HepG2 (cell line): Measurements from ENCODE around the gene PCDHB10.
"Not testable (repeated sequence)": the region's sequence is repeated elsewhere in the genome, so short reads cannot be mapped to it uniquely, and the experiment has no call there.

Experiments used
- HNRNPK ChIP-seq: fragments of 200-400 bp; formaldehyde crosslinking; IDR thresholded peaks from 2 replicates; pipeline ENCODE4 v1.6.1; 2018; ENCODE audit warnings: low read length, low read depth, moderate library complexity, mild to moderate bottlenecking; ENCODE audit not compliant: poor library complexity, severe bottlenecking
- IKZF1 ChIP-seq: fragments of 450-650 bp; IDR thresholded peaks from 2 replicates; pipeline ENCODE4 v1.7.1; 2016
- JUN ChIP-seq: sonication (generic); formaldehyde crosslinking; IDR thresholded peaks from 2 replicates; pipeline ENCODE4 v1.4.0; 2020; ENCODE audit warnings: mild to moderate bottlenecking, missing genetic modification reagents
- JUND ChIP-seq: sonication (generic); formaldehyde crosslinking; IDR thresholded peaks from 2 replicates; pipeline ENCODE4 v1.8.0; 2022; ENCODE audit warnings: mild to moderate bottlenecking, missing genetic modification reagents
- NFRKB ChIP-seq: fragments of 450-650 bp; IDR thresholded peaks from 2 replicates; pipeline ENCODE4 v1.6.1; 2017
- SRF ChIP-seq: IDR thresholded peaks from 2 replicates; pipeline ENCODE4 v1.6.1; 2011; ENCODE audit warnings: mild to moderate bottlenecking, low read depth, low read length, moderate library complexity
- TCF7L2 ChIP-seq: IDR thresholded peaks from 2 replicates; pipeline ENCODE4 v1.6.1; 2011; ENCODE audit warnings: mild to moderate bottlenecking, low read depth, low read length, moderate library complexity
- YY1 ChIP-seq: IDR thresholded peaks from 2 replicates; pipeline ENCODE4 v1.6.1; 2011; ENCODE audit warnings: low read length, low read depth, moderate library complexity, mild to moderate bottlenecking; ENCODE audit not compliant: insufficient read depth, insufficient replicate concordance
- ZNF839 ChIP-seq: sonication (generic); formaldehyde crosslinking; IDR thresholded peaks from 2 replicates; pipeline ENCODE4 v1.4.0; 2020; ENCODE audit warnings: missing genetic modification reagents, mild to moderate bottlenecking, borderline replicate concordance
- TF ChIP-seq, protein P1 (sequence below), 2 experiments: IDR thresholded peaks; 2 replicates each; pipeline ENCODE4 v1.6.1; 2011 to 2012; ENCODE audit warnings: low read length in 2 of 2, borderline replicate concordance in 1 of 2, low read depth in 1 of 2, mild to moderate bottlenecking in 1 of 2, moderate library complexity in 1 of 2
- TF ChIP-seq, protein P2 (sequence below): sonication (generic); formaldehyde crosslinking; IDR thresholded peaks from 2 replicates; pipeline ENCODE4 v1.5.0; 2020; ENCODE audit warnings: mild to moderate bottlenecking, missing genetic modification reagents, moderate library complexity

- TF ChIP-seq HNRNPK; JUN (CRISPR knock-in tag); IKZF1; TCF7L2; NFRKB; SRF; YY1; JUND; ZNF839 (CRISPR knock-in tag): not testable (repeated sequence)
- TF ChIP-seq, protein P1, sequence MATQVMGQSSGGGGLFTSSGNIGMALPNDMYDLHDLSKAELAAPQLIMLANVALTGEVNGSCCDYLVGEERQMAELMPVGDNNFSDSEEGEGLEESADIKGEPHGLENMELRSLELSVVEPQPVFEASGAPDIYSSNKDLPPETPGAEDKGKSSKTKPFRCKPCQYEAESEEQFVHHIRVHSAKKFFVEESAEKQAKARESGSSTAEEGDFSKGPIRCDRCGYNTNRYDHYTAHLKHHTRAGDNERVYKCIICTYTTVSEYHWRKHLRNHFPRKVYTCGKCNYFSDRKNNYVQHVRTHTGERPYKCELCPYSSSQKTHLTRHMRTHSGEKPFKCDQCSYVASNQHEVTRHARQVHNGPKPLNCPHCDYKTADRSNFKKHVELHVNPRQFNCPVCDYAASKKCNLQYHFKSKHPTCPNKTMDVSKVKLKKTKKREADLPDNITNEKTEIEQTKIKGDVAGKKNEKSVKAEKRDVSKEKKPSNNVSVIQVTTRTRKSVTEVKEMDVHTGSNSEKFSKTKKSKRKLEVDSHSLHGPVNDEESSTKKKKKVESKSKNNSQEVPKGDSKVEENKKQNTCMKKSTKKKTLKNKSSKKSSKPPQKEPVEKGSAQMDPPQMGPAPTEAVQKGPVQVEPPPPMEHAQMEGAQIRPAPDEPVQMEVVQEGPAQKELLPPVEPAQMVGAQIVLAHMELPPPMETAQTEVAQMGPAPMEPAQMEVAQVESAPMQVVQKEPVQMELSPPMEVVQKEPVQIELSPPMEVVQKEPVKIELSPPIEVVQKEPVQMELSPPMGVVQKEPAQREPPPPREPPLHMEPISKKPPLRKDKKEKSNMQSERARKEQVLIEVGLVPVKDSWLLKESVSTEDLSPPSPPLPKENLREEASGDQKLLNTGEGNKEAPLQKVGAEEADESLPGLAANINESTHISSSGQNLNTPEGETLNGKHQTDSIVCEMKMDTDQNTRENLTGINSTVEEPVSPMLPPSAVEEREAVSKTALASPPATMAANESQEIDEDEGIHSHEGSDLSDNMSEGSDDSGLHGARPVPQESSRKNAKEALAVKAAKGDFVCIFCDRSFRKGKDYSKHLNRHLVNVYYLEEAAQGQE (IDR thresholded peaks at IDR 0.05; ENCODE audit: borderline replicate concordance in 1 of 2, low read depth in 1 of 2, low read length in 2 of 2) = not testable (repeated sequence)
- TF ChIP-seq, protein P2, sequence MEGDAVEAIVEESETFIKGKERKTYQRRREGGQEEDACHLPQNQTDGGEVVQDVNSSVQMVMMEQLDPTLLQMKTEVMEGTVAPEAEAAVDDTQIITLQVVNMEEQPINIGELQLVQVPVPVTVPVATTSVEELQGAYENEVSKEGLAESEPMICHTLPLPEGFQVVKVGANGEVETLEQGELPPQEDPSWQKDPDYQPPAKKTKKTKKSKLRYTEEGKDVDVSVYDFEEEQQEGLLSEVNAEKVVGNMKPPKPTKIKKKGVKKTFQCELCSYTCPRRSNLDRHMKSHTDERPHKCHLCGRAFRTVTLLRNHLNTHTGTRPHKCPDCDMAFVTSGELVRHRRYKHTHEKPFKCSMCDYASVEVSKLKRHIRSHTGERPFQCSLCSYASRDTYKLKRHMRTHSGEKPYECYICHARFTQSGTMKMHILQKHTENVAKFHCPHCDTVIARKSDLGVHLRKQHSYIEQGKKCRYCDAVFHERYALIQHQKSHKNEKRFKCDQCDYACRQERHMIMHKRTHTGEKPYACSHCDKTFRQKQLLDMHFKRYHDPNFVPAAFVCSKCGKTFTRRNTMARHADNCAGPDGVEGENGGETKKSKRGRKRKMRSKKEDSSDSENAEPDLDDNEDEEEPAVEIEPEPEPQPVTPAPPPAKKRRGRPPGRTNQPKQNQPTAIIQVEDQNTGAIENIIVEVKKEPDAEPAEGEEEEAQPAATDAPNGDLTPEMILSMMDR (CRISPR knock-in tag) = not testable (repeated sequence)
Observed at GRCh38 chr5:141184117-141184855, 7.9 kb upstream of the PCDHB10 start.
